ENCODE data around the gene RNF207. TPM values are rescaled to one million over a fixed set of nuclear protein-coding genes. Genes with fewer than 3 reads are reported as not detected.

The RNF207 gene
- total and polyA plus RNA-seq, 2 donors = 3.0 to 18.8 TPM

DNA sequence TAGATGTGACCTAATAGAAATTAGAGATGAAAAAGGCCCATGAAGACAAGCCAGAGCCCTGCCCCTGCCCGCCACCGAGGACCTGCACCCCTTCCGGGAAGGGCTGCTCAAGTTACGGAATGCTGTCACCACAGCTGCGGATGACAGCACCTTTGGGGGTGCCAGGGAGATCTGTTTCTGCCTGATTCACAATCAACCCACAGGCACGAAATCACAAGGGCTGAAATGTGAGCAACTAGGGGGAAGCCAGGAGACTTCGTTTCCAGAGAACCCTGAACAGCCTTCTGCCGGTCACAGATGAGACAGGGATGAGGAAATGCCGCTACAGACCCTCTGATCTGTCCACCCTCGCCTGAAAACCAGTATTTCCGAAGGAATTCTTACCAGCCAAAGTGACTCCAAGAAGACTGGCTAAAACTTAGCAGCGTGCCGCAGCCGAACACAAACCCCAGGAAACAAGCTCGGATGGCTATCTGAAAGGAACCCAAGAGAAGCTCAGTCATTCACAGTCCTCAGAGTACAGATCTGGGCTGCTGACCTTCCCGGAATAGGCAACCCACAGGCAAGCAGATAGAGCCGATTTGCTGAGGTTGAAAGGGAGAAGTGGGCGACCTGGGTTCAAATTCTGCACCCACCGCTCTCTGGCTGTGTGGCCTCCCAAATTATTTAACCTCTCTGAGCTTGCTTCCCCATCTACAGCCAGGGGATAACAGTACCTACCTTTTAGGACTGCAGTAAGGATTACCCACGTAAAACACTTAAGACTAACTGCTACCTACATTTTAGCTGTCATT is 28.8 kb downstream of the RNF207 start:
- 86% methylated on average over 20 of the region's 20 CpGs for WGBS
- Histone ChIP-seq H3K27ac (ENCODE audit: low read depth in 1 of 2, low read length in 1 of 2) (peak overlapping the region in 1 of 2 donors; percentile 43), H3K4me1 (ENCODE audit: control insufficient read depth in 2 of 2, insufficient read depth in 2 of 2, low read length in 2 of 2) (peaks cover 10 to 13% of the 10 kb centered on the region in 2 donors), H3K27me3 (ENCODE audit: control insufficient read depth in 2 of 2, insufficient read depth in 1 of 2, low read length in 1 of 2) (peaks cover 17 to 22% of the 10 kb centered on the region in 2 donors), H3K9me3 (ENCODE audit: control insufficient read depth in 2 of 2, insufficient read depth in 1 of 2, low read length in 1 of 2) (no peaks in the 10 kb centered on the region), H3K36me3 (ENCODE audit: control insufficient read depth in 2 of 2, insufficient read depth in 2 of 2, low read length in 1 of 2) (peaks cover 31 to 34% of the 10 kb centered on the region in 2 donors), H3K4me3 (ENCODE audit: low read length in 2 of 2) (peak overlapping the region; percentile 70 to 96)
- no peak for DNase-seq (ENCODE audit: low read depth in 6 of 9, low spot score in 9 of 9)

DNA sequence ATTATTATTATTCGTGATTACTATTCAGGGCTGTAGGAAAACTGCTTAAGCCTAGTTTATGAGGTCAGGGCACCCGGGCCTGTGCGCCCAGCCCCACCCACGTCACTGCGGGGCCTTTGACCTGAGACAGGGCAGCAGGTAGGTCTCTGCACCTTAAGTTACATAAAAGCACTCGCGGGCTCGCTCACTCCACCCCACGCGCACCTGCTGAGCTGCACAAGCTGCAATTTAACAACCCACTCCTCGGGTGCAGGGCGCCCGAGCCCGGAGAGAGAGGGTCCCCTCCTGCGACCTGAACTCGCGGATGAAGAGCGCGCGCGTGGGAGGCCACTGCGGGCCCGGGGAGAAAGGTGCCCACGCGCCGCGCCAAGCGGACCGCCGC is 29.4 kb downstream of the RNF207 start:
- peak overlapping the region; percentile 70 to 96 for H3K4me3 ChIP-seq (ENCODE audit: low read length in 2 of 2)
- H3K9me3 ChIP-seq (ENCODE audit: control insufficient read depth in 2 of 2, insufficient read depth in 1 of 2, low read length in 1 of 2) = no peaks in the 10 kb centered on the region
- peaks cover 10 to 13% of the 10 kb centered on the region in 2 donors for H3K4me1 ChIP-seq (ENCODE audit: control insufficient read depth in 2 of 2, insufficient read depth in 2 of 2, low read length in 2 of 2)
- WGBS = under 1% methylated on average over 30 of the region's 30 CpGs
- peak overlapping the region in 1 of 2 donors; percentile 8 for H3K27ac ChIP-seq (ENCODE audit: low read depth in 1 of 2, low read length in 1 of 2)
- peaks cover 25 to 28% of the 10 kb centered on the region in 2 donors for H3K36me3 ChIP-seq (ENCODE audit: control insufficient read depth in 2 of 2, insufficient read depth in 2 of 2, low read length in 1 of 2)
- H3K27me3 ChIP-seq (ENCODE audit: control insufficient read depth in 2 of 2, insufficient read depth in 1 of 2, low read length in 1 of 2) = peaks cover 23 to 28% of the 10 kb centered on the region in 2 donors
- peak in 1 of 9 donors; percentile 35 for DNase-seq (ENCODE audit: low read depth in 6 of 9, low spot score in 9 of 9)

DNA sequence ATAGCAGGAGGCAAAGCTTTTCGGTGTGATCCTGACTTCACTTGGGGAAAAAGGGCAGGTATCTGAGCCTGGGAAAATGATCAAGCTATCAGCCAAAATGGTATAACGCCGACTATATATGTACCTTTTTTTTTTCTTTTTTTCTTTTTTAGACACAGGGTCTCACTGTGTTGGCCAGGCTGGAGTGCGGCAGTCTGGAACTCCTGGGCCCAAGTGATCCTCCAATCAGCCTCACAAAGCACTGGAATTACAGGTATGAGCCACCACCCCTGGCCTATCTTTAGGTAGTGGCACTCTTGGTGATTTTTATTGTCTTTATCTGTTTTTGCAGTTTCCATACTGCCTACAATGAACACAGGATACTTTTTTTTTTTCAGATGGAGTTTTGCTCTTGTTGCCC is 31.2 kb downstream of the RNF207 start:
- peaks cover 10 to 13% of the 10 kb centered on the region in 2 donors for H3K4me1 ChIP-seq (ENCODE audit: control insufficient read depth in 2 of 2, insufficient read depth in 2 of 2, low read length in 2 of 2)
- no peaks in the 10 kb centered on the region for H3K9me3 ChIP-seq (ENCODE audit: control insufficient read depth in 2 of 2, insufficient read depth in 1 of 2, low read length in 1 of 2)
- no peak for DNase-seq (ENCODE audit: low read depth in 6 of 9, low spot score in 9 of 9)
- H3K27ac ChIP-seq (ENCODE audit: low read depth in 1 of 2, low read length in 1 of 2) = no peak overlapping the region
- over 99% methylated on average over 4 of the region's 4 CpGs for WGBS
- H3K4me3 ChIP-seq (ENCODE audit: low read length in 2 of 2) = no peak overlapping the region
- peaks cover 38 to 46% of the 10 kb centered on the region in 2 donors for H3K27me3 ChIP-seq (ENCODE audit: control insufficient read depth in 2 of 2, insufficient read depth in 1 of 2, low read length in 1 of 2)
- peaks cover 11 to 15% of the 10 kb centered on the region in 2 donors for H3K36me3 ChIP-seq (ENCODE audit: control insufficient read depth in 2 of 2, insufficient read depth in 2 of 2, low read length in 1 of 2)

DNA sequence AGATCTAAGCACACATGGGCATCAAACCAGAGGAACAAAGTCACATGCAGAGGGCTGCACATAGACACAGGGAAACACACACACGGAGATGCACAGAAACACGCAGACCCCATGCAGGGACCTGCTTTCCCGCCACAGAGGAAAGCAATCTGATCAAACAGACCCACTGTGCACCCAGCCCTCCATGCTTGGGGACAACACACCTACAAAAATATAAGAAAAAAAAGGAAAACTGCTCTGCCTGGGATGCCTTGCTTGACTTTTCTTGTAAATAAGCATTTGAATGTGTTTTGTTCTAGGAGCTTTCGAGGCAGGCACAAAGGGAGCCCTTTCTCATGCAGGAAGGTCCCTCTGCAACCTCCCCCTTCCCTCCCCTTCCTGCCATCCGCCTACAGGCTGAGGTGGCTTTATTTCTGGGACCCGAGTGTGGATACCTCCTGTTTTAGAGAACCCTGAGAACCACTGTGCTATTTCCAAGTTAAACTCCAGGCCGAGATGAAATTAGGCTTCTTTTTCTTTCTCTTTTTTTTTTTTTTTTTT is 33.4 kb downstream of the RNF207 start:
- Histone ChIP-seq H3K27ac (ENCODE audit: low read depth in 1 of 2, low read length in 1 of 2) (no peak overlapping the region), H3K4me3 (ENCODE audit: low read length in 2 of 2) (no peak overlapping the region), H3K9me3 (ENCODE audit: control insufficient read depth in 2 of 2, insufficient read depth in 1 of 2, low read length in 1 of 2) (peaks cover 0 to 3% of the 10 kb centered on the region in 2 donors), H3K27me3 (ENCODE audit: control insufficient read depth in 2 of 2, insufficient read depth in 1 of 2, low read length in 1 of 2) (peaks cover 59 to 67% of the 10 kb centered on the region in 2 donors), H3K4me1 (ENCODE audit: control insufficient read depth in 2 of 2, insufficient read depth in 2 of 2, low read length in 2 of 2) (peaks cover 10 to 13% of the 10 kb centered on the region in 2 donors), H3K36me3 (ENCODE audit: control insufficient read depth in 2 of 2, insufficient read depth in 2 of 2, low read length in 1 of 2) (peaks cover 0 to 3% of the 10 kb centered on the region in 2 donors)
- 21% methylated on average over 7 of the region's 7 CpGs for WGBS
- DNase-seq (ENCODE audit: low read depth in 6 of 9, low spot score in 9 of 9) = no peak

DNA sequence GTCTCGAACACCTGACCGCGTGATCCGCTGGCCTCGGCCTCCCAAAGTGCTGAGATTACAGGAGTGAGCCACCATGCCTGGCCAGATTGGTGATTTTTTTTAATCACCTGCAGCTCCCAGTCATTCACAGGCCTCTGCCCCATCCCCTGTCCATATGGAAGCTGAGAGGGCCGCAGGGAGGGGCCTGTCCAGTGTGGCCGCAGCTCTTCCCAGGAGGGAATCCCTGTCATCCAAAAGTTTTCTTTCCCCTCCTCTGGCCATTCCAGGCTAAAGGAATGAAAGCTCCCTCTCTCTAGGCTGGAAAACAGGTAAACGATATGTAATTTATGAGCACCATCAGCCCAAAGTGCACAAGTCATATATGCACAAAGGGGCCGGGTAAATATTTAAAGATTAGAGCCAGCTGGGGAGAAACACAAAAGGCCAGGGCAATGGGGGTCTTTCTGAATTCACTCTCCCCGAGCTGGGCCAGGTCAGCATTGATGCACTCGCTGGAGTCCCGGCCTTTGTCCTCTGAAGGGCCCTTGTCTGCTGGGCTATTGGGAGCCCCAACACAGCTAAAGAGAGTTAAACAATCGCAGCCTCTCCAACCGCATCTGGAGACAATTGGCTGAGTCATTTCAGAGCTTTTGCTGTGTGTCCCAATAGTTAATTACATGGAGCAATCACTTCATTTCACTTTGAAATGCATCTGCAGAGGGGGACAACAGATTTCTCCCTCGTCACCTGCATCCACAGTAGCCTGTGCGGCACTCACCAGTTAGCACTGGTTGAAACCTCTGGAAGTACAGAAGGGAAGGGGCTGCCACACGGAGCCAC is 34.2 kb downstream of the RNF207 start:
- Histone ChIP-seq H3K4me1 (ENCODE audit: control insufficient read depth in 2 of 2, insufficient read depth in 2 of 2, low read length in 2 of 2) (peaks cover 2 to 6% of the 10 kb centered on the region in 2 donors), H3K27ac (ENCODE audit: low read depth in 1 of 2, low read length in 1 of 2) (no peak overlapping the region), H3K4me3 (ENCODE audit: low read length in 2 of 2) (no peak overlapping the region), H3K36me3 (ENCODE audit: control insufficient read depth in 2 of 2, insufficient read depth in 2 of 2, low read length in 1 of 2) (no peaks in the 10 kb centered on the region), H3K27me3 (ENCODE audit: control insufficient read depth in 2 of 2, insufficient read depth in 1 of 2, low read length in 1 of 2) (peaks cover 68 to 76% of the 10 kb centered on the region in 2 donors), H3K9me3 (ENCODE audit: control insufficient read depth in 2 of 2, insufficient read depth in 1 of 2, low read length in 1 of 2) (peaks cover 0 to 3% of the 10 kb centered on the region in 2 donors)
- WGBS = 41% methylated on average over 17 of the region's 17 CpGs
- no peak for DNase-seq (ENCODE audit: low read depth in 6 of 9, low spot score in 9 of 9)

DNA sequence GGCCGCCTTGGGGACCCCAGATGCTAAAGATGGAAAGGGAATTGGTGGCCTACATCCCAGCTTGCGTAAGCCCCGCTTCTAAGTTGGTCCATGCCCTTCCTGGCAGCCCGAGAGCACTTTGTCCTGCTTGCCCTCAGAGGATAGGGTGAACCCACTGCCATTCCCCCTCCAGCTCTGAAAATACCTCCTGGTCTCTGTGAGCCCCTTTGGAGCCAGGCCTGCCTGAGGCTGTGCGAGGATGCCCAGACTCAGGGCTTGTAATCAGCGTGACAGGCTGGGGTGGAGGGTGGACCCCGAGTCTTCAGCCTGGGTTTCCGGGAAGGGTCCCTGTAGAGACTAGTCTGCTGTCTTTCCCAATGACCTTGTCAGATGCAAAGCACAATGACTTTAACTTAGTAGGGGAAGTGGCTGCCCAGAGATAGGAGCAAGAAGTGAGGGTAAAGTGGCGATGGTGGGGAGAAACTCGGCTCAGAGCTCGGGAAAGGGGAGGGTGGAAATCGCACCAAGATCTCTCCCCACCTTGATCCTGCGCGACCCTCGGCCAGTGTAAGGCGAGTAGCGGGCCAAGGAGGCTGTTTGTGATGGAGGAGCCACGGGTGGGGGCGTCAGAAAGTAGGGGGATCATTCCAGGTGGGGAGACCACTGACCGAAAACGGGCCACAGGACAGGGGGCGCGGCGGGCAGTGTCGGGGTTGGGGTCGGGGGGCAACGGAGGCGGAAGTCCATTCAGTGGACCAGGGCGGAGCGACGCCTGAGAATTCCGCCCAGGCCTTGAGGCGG is 35.4 kb downstream of the RNF207 start:
- peaks cover 2 to 9% of the 10 kb centered on the region in 2 donors for H3K4me1 ChIP-seq (ENCODE audit: control insufficient read depth in 2 of 2, insufficient read depth in 2 of 2, low read length in 2 of 2)
- H3K27ac ChIP-seq (ENCODE audit: low read depth in 1 of 2, low read length in 1 of 2) = no peak overlapping the region
- H3K9me3 ChIP-seq (ENCODE audit: control insufficient read depth in 2 of 2, insufficient read depth in 1 of 2, low read length in 1 of 2) = peaks cover 0 to 3% of the 10 kb centered on the region in 2 donors
- no peak for DNase-seq (ENCODE audit: low read depth in 6 of 9, low spot score in 9 of 9)
- H3K4me3 ChIP-seq (ENCODE audit: low read length in 2 of 2) = no peak overlapping the region
- H3K27me3 ChIP-seq (ENCODE audit: control insufficient read depth in 2 of 2, insufficient read depth in 1 of 2, low read length in 1 of 2) = peaks cover 79 to 88% of the 10 kb centered on the region in 2 donors
- WGBS = 15% methylated on average over 33 of the region's 33 CpGs
- no peaks in the 10 kb centered on the region for H3K36me3 ChIP-seq (ENCODE audit: control insufficient read depth in 2 of 2, insufficient read depth in 2 of 2, low read length in 1 of 2)

DNA sequence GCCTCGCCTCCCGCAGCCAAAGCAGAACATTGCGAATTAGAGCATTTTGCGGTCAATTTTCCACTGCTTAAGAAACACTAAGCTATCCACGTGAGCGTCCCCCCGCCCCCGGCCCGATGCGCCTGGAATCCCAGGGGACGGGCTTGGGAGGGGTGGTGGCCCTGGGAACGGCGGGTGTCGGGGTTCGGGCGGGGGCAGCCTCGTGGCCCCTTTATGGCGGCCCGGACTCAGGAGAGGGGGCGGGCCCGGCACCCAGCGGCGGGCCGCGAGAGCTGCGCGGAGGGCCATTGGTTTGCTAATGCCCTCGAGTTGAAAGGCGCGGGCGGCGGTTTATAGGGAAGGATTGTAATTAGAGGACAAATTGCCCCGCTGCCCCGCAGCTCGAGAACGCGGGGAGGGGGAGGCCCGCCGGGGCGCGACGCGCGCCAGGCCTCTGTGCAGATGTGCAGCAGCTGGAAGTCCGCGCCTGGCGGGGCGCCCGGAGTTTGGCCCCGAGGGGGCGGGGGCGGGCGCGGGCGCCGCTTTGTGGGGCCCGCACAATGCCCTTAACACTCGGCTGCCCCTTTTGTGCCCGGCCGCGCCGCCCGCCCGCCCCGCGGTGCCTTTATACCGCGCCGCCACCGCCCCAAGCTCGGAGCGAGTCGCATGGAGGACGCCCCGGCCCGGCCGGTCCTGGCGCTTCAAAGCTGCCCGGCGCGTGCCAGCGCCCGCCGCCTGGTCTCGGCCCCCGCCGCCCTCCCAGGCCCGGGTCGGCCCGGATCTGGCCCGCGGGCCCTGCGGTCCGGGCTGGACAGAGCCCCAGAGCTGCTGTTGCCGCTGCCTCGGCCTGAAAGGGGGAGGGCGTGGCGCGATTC is 36.2 kb downstream of the RNF207 start:
- H3K4me1 ChIP-seq (ENCODE audit: control insufficient read depth in 2 of 2, insufficient read depth in 2 of 2, low read length in 2 of 2) = peaks cover 2 to 13% of the 10 kb centered on the region in 2 donors
- peaks cover 86 to 96% of the 10 kb centered on the region in 2 donors for H3K27me3 ChIP-seq (ENCODE audit: control insufficient read depth in 2 of 2, insufficient read depth in 1 of 2, low read length in 1 of 2)
- no peaks in the 10 kb centered on the region for H3K36me3 ChIP-seq (ENCODE audit: control insufficient read depth in 2 of 2, insufficient read depth in 2 of 2, low read length in 1 of 2)
- H3K27ac ChIP-seq (ENCODE audit: low read depth in 1 of 2, low read length in 1 of 2) = no peak overlapping the region
- H3K4me3 ChIP-seq (ENCODE audit: low read length in 2 of 2) = no peak overlapping the region
- peaks cover 0 to 3% of the 10 kb centered on the region in 2 donors for H3K9me3 ChIP-seq (ENCODE audit: control insufficient read depth in 2 of 2, insufficient read depth in 1 of 2, low read length in 1 of 2)
- no peak for DNase-seq (ENCODE audit: low read depth in 6 of 9, low spot score in 9 of 9)
- 2% methylated on average over 99 of the region's 99 CpGs for WGBS
